ENCODE results near the gene EIF2D. TPM values are rescaled to one million over a fixed set of nuclear protein-coding genes. Genes with fewer than 3 reads are reported as not detected.

Gene EIF2D
- total and polyA plus RNA-seq, 9 of the 15 experiments (the other 6 are each of a cell fraction or from before 2014, with no cell fraction given), result 81.1 to 138 (median 93.9) TPM

GRCh38 chr1:206635080-206635977, 23.1 kb upstream of the EIF2D start, which contains the start of gene DYRK3:
TSS of gene DYRK3 (plus strand) at chr1:206635536. CDS start at chr1:206635704, 168 bp downstream.
- H4K20me1 ChIP-seq (replicated peaks; ENCODE audit: control insufficient read depth, insufficient read depth, low read length), result no peaks in the 10 kb centered on the region
- H3K27ac ChIP-seq (ENCODE audit: extremely low read depth, low read depth, low read length), result peak within 1 kb of the TSS; percentile 77
- H3K27me3 ChIP-seq (ENCODE audit: control insufficient read depth in 2 of 2, insufficient read depth in 2 of 2, low read length in 2 of 2), result no peaks in the 10 kb centered on the region
- intact Hi-C loops (cut with micrococcal nuclease) (loop anchor here (2.0 kb wide), 2 partner anchors 99 to 165 kb away; no protein-coding TSS in a partner anchor), in situ Hi-C loops (cut with MboI) (no loop called here)
- peak within 1 kb of the TSS; percentile 76 to 93 for H3K9ac ChIP-seq (ENCODE audit: insufficient read depth in 1 of 2, low read depth in 2 of 2, low read length in 2 of 2)
- H3K9me3 ChIP-seq (replicated peaks; ENCODE audit: control insufficient read depth, insufficient read depth, low read depth, low read length), result no peaks in the 10 kb centered on the region
- POLR2A ChIA-PET, result interaction anchor here (0.6 to 4.7 kb wide), 24 partner anchors 9 to 418 kb away, joined by 3 to 57 read pairs (median 4); partner anchors contain the start of genes EIF2D, PFKFB2 and YOD1
- H3K79me2 ChIP-seq (ENCODE audit: control insufficient read depth, insufficient read depth, low read length), result peaks cover 35% of the 10 kb centered on the region
- no TSS peak for BruUV-seq (replicated peaks)
- ATAC-seq (peak; percentile 93), FAIRE-seq (peak; percentile 92), DNase-seq (ENCODE audit: extremely low read depth in 1 of 4, low spot score in 3 of 4) (peak; percentile 98 to 99 (median 99))
- peak within 1 kb of the TSS; percentile 95 for H2AFZ ChIP-seq (ENCODE audit: low read depth, low read length)
- CTCF ChIA-PET (ENCODE audit: low intra/inter-chr PET ratio), result interaction anchor here (0.6 to 4.2 kb wide), 9 partner anchors 24 to 868 kb away, joined by 3 to 63 read pairs (median 4); partner anchors contain the start of gene IL20
- H3K4me1 ChIP-seq (replicated peaks in 1 of 2; ENCODE audit: control insufficient read depth in 2 of 2, insufficient read depth in 2 of 2, low read length in 2 of 2), result peaks cover 14 to 24% of the 10 kb centered on the region in 2 experiments
- WGBS (ENCODE audit: insufficient coverage, low coverage, missing lambda C conversion rate), result 3% methylated on average over 63 of the region's 84 CpGs
- H3K36me3 ChIP-seq (ENCODE audit: control insufficient read depth, insufficient read depth, low read length), result peaks cover 20% of the 10 kb centered on the region
- H3K4me3 ChIP-seq, result peak within 1 kb of the TSS; percentile 87
- peak within 1 kb of the TSS; percentile 92 for H3K4me2 ChIP-seq (ENCODE audit: insufficient read depth, low read length)
- no peaks in the 10 kb centered on the region for H3K9me1 ChIP-seq (ENCODE audit: control insufficient read depth, insufficient read depth, low read length)
- TF ChIP-seq PCBP1 (IDR thresholded peaks at IDR 0.05; ENCODE audit: low read depth, low read length, poor library complexity, severe bottlenecking) (peak; percentile 61), NCOA1 (IDR thresholded peaks at IDR 0.05; ENCODE audit: low read depth) (no peak), HNRNPK (IDR thresholded peaks at IDR 0.05; ENCODE audit: low read depth, low read length, poor library complexity, severe bottlenecking) (peak; percentile 34), ZNF668 (CRISPR knock-in tag; IDR thresholded peaks at IDR 0.05) (no peak), EGR1 (conservative IDR thresholded peaks at IDR 0.05) (peak; percentile 99), HMG20A (CRISPR knock-in tag; conservative IDR thresholded peaks at IDR 0.05) (no peak), IFI16 (CRISPR knock-in tag; IDR thresholded peaks at IDR 0.05) (no peak), SAP30 (IDR thresholded peaks at IDR 0.05; ENCODE audit: borderline replicate concordance, insufficient read depth, low read depth, low read length, poor library complexity, severe bottlenecking) (peak; percentile 92), ETV1 (tag; conservative IDR thresholded peaks at IDR 0.05; ENCODE audit: low read depth) (peak; percentile 78), MAFF (IDR thresholded peaks at IDR 0.05; ENCODE audit: low read length) (no peak), ZNF77 (CRISPR knock-in tag; IDR thresholded peaks at IDR 0.05) (no peak), ZNF695 (CRISPR knock-in tag; IDR thresholded peaks at IDR 0.05) (no peak), WHSC1 (IDR thresholded peaks at IDR 0.05; ENCODE audit: low read length) (no peak), TAF15 (IDR thresholded peaks at IDR 0.05; ENCODE audit: low read depth, low read length) (no peak), SRSF1 (IDR thresholded peaks at IDR 0.05; ENCODE audit: low read depth, low read length) (no peak), NBN (IDR thresholded peaks at IDR 0.05; ENCODE audit: low read depth) (0 out of 2 replicates have a peak, but pooled peaks have one; percentile 51), CBX2 (IDR thresholded peaks at IDR 0.05; ENCODE audit: insufficient read depth, low read length, poor library complexity, severe bottlenecking) (no peak), PURB (CRISPR knock-in tag; IDR thresholded peaks at IDR 0.05; ENCODE audit: low read depth) (no peak), EWSR1 (IDR thresholded peaks at IDR 0.05; ENCODE audit: borderline replicate concordance, low read depth, partially characterized antibody) (no peak), SMARCE1 (IDR thresholded peaks at IDR 0.05) (0 out of 2 replicates have a peak, but pooled peaks have one; percentile 58)
- TF ChIP-seq, protein P1, sequence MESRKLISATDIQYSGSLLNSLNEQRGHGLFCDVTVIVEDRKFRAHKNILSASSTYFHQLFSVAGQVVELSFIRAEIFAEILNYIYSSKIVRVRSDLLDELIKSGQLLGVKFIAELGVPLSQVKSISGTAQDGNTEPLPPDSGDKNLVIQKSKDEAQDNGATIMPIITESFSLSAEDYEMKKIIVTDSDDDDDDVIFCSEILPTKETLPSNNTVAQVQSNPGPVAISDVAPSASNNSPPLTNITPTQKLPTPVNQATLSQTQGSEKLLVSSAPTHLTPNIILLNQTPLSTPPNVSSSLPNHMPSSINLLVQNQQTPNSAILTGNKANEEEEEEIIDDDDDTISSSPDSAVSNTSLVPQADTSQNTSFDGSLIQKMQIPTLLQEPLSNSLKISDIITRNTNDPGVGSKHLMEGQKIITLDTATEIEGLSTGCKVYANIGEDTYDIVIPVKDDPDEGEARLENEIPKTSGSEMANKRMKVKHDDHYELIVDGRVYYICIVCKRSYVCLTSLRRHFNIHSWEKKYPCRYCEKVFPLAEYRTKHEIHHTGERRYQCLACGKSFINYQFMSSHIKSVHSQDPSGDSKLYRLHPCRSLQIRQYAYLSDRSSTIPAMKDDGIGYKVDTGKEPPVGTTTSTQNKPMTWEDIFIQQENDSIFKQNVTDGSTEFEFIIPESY (CRISPR knock-in tag; IDR thresholded peaks at IDR 0.05), result 0 out of 2 replicates have a peak, but pooled peaks have one; percentile 33
